GM12878 (cell line): ENCODE measurements around the gene LGI4. TPM values are rescaled to one million over a fixed set of nuclear protein-coding genes. Genes with fewer than 3 reads are reported as not detected.

Experiments
- ATAC-seq: fragments of 200-7000 bp; cut with Tn5 transposase; 3 replicates; pipeline ENCODE4 v1.9.1; 2020; ENCODE audit warnings: mild to moderate bottlenecking, moderate library complexity
- BruUV-seq: library from RNA; stranded (reverse); fragments of 400-500 nt; replicated peaks from 2 replicates; lab custom pipeline; 2021; lab: Mats Ljungman, UMichigan
- CTCF ChIA-PET: fragments of 300-600 bp; sonication (Branson Sonifier 250); formaldehyde crosslinking; extraction: SDS; loops from one replicate; lab custom pipeline; 2021; ENCODE audit warnings: inconsistent platforms; lab: Yijun Ruan, JAX
- POLR2A ChIA-PET: fragments of 350-600 bp; formaldehyde crosslinking; extraction: SDS; loops from one replicate; lab custom pipeline; 2021; ENCODE audit warnings: inconsistent platforms; lab: Charles Lee
- RAD21 ChIA-PET: fragments of 300-600 bp; sonication (Branson Sonifier 250); formaldehyde crosslinking; loops from one replicate; lab custom pipeline; 2023; ENCODE audit warnings: antibody characterized with exemption; ENCODE audit not compliant: unreplicated experiment; lab: Charles Lee
- SMC1A ChIA-PET: fragments of 300-600 bp; sonication (Branson Sonifier 250); formaldehyde crosslinking; loops from one replicate; lab custom pipeline; 2023; ENCODE audit not compliant: unreplicated experiment, uncharacterized antibody; lab: Charles Lee
- DNase-seq: peaks from one replicate; pipeline ENCODE4 v3.0.0-alpha.2; 2011; ENCODE audit warnings: low read depth, low spot score
- FAIRE-seq: peaks from 3 replicates; lab custom pipeline; 2011; peaks lifted over from hg19 to GRCh38; lab: Jason Lieb, UNC
- H2AFZ ChIP-seq: 2 replicates; pipeline ENCODE4 v1.6.0; 2011; ENCODE audit warnings: low read depth, low read length, control low read depth; ENCODE audit not compliant: control insufficient read depth
- H3K27ac ChIP-seq: 2 replicates; pipeline ENCODE4 v1.5.1; 2011; ENCODE audit warnings: control low read depth; ENCODE audit not compliant: control insufficient read depth, insufficient read depth
- H3K27me3 ChIP-seq, 2 experiments: replicated peaks in 1 of 2; 2 replicates each; pipeline versions ENCODE4 v1.6.0 to v1.6.1; 2011; ENCODE audit warnings: low read length in 1 of 2; ENCODE audit not compliant: control insufficient read depth in 2 of 2, insufficient read depth in 2 of 2
- H3K36me3 ChIP-seq, 2 experiments: 2 replicates each; pipeline ENCODE4 v1.5.1; 2011; ENCODE audit warnings: low read length in 1 of 2; ENCODE audit not compliant: control insufficient read depth in 2 of 2, insufficient read depth in 2 of 2
- H3K4me1 ChIP-seq: 2 replicates; pipeline ENCODE4 v1.6.1; 2011; ENCODE audit warnings: mild to moderate bottlenecking, low read length, moderate library complexity, mixed read lengths; ENCODE audit not compliant: control insufficient read depth, insufficient read depth
- H3K4me2 ChIP-seq: 2 replicates; pipeline ENCODE4 v1.6.0; 2011; ENCODE audit warnings: control low read depth; ENCODE audit not compliant: control insufficient read depth, insufficient read depth
- H3K4me3 ChIP-seq: fragments of 200-600 bp; sonication (generic); 2 replicates; pipeline ENCODE4 v1.5.1; 2016
- H3K79me2 ChIP-seq: 2 replicates; pipeline ENCODE4 v1.6.0; 2011; ENCODE audit warnings: low read length; ENCODE audit not compliant: control insufficient read depth, insufficient read depth
- H3K9ac ChIP-seq: 2 replicates; pipeline ENCODE4 v1.8.0; 2011; ENCODE audit warnings: low read length, control low read depth, mixed read lengths; ENCODE audit not compliant: control insufficient read depth, insufficient read depth
- H3K9me3 ChIP-seq: replicated peaks from 3 replicates; pipeline ENCODE4 v1.5.1; 2011; ENCODE audit warnings: mild to moderate bottlenecking, low read length; ENCODE audit not compliant: control insufficient read depth, insufficient read depth
- H4K20me1 ChIP-seq: 2 replicates; pipeline ENCODE4 v1.6.0; 2011; ENCODE audit not compliant: control insufficient read depth, insufficient read depth
- ATF2 ChIP-seq: IDR thresholded peaks from 2 replicates; pipeline ENCODE4 v1.6.1; 2012; ENCODE audit warnings: low read length, inconsistent platforms
- BMI1 ChIP-seq: fragments of 450-650 bp; IDR thresholded peaks from 2 replicates; pipeline ENCODE4 v1.6.1; 2016; ENCODE audit warnings: mild to moderate bottlenecking, moderate library complexity, borderline replicate concordance
- BRCA1 ChIP-seq: IDR thresholded peaks from 2 replicates; pipeline ENCODE4 v1.6.1; 2011; ENCODE audit warnings: low read depth, low read length, improper control_type of control experiment
- HDAC6 ChIP-seq: fragments of 200-600 bp; sonication (generic); IDR thresholded peaks from one replicate; pipeline ENCODE4 v1.8.0; 2017; ENCODE audit warnings: antibody characterized with exemption; ENCODE audit not compliant: unreplicated experiment
- IRF4 ChIP-seq: IDR thresholded peaks from 2 replicates; pipeline ENCODE4 v1.6.1; 2011; ENCODE audit warnings: low read depth, low read length
- NR2F1 ChIP-seq: fragments of 450-650 bp; conservative IDR thresholded peaks from 2 replicates; pipeline ENCODE4 v1.6.1; 2017; ENCODE audit warnings: mild to moderate bottlenecking
- RAD21 ChIP-seq: IDR thresholded peaks from 2 replicates; pipeline ENCODE4 v1.6.1; 2011; ENCODE audit warnings: mild to moderate bottlenecking, low read depth, low read length, moderate library complexity; ENCODE audit not compliant: insufficient read depth
- SMAD1 ChIP-seq: fragments of 450-650 bp; IDR thresholded peaks from 2 replicates; pipeline ENCODE4 v1.6.1; 2018; ENCODE audit warnings: mild to moderate bottlenecking, low read depth; ENCODE audit not compliant: partially characterized antibody
- SPI1 ChIP-seq: IDR thresholded peaks from 2 replicates; pipeline ENCODE4 v1.6.1; 2011; ENCODE audit warnings: low read depth, mild to moderate bottlenecking, low read length, moderate library complexity, borderline replicate concordance; ENCODE audit not compliant: insufficient read depth
- YBX1 ChIP-seq: fragments of 450-650 bp; IDR thresholded peaks from 2 replicates; pipeline ENCODE4 v1.6.1; 2016; ENCODE audit warnings: antibody characterized with exemption
- WGBS: methylation state at CpG from one replicate; pipeline ENCODE4 v1.1.6; 2016; ENCODE audit warnings: low lambda C conversion rate; ENCODE audit not compliant: insufficient replicate concordance, insufficient coverage; ENCODE audit errors: missing lambda C conversion rate; 5-methylcytosine and 5-hydroxymethylcytosine counted together
- in situ Hi-C: fragments of 300-500 bp; cut with MboI; formaldehyde crosslinking; loops from 9 replicates; pipeline ENCODE4 v1.14.3; 2018; ENCODE audit warnings: mixed read lengths
- intact Hi-C: fragments of 100-400 bp; cut with micrococcal nuclease; formaldehyde crosslinking; loops from one replicate; pipeline ENCODE4 v1.14.2; 2022; ENCODE audit not compliant: unreplicated experiment
- polyA plus RNA-seq, 11 experiments: library from polyadenylated mRNA; depleted of rRNA in 4 of 11; unstranded in 6 of 11; stranded (reverse) in 5 of 11; fragments of >200 nt; fragmentation: Nextera tagmentation in 4 of 11; fragmentation: Illumina TruSeq in 1 of 11; extraction: Ambion mirVana in 4 of 11; extraction: Trizol in 1 of 11; gene quantifications; 1 replicate in 1 of 11; 2 replicates in 10 of 11; pipeline versions ENCODE4 v1.2.1 to v1.2.3, GENCODE V29; 2011 to 2016; ENCODE audit warnings: inconsistent platforms in 2 of 11, missing spikeins in 2 of 11, low read depth in 1 of 11
- total RNA-seq, 4 experiments: library from RNA; depleted of rRNA in 3 of 4; stranded (reverse); fragments of >200 nt in 3 of 4; fragmentation: Illumina TruSeq in 1 of 4; extraction: Trizol in 1 of 4; gene quantifications; 2 replicates each; pipeline versions ENCODE4 v1.2.1 to v1.2.3, GENCODE V29; 2013 to 2021

The LGI4 gene
- total and polyA plus RNA-seq, 10 of the 15 experiments (the other 5 are each of a cell fraction or from before 2014, with no cell fraction given), result 0.11 TPM; not detected in 9

GRCh38 chr19:35098413-35099049 lies 36.3 kb downstream of the LGI4 start:
- Histone ChIP-seq H3K4me2 (no peak overlapping the region), H3K27ac (no peak overlapping the region), H3K9me3 (no peaks in the 10 kb centered on the region), H3K27me3 (no peaks in the 10 kb centered on the region; a peak in 1 of 4 replicates), H3K9ac (no peak overlapping the region), H3K79me2 (no peaks in the 10 kb centered on the region), H3K4me1 (no peaks in the 10 kb centered on the region), H3K4me3 (no peak overlapping the region), H3K36me3 (no peaks in the 10 kb centered on the region), H4K20me1 (no peaks in the 10 kb centered on the region), H2AFZ (no peak overlapping the region)
- TF ChIP-seq HDAC6 (no peak), RAD21 (no peak), BMI1 (no peak), SPI1 (no peak), IRF4 (no peak), BRCA1 (no peak), ATF2 (no peak), NR2F1 (no peak), SMAD1 (no peak), YBX1 (no peak)
- ChIA-PET RAD21 (no interaction called here), POLR2A (no interaction called here), SMC1A (no interaction called here), CTCF (interaction anchor here (0.9 to 1.3 kb wide), 3 partner anchors 18 to 32 kb away, joined by 3 read pairs; partner anchors contain the start of gene FXYD3)
- FAIRE-seq (no peak), DNase-seq (no peak), ATAC-seq (no peak)
- intact Hi-C loops, result no loop called here
- WGBS, result 71% methylated on average over 29 of the region's 29 CpGs
- in situ Hi-C loops, result no loop called here
- no TSS peak for BruUV-seq
